Suppressor macrophage (primary cell): ENCODE measurements around the gene WHRN.
A peak's percentile ranks its signal among the peaks of the same experiment; 100 is the strongest.

Source experiments
- DNase-seq, 4 experiments: peaks; one replicate each; pipeline ENCODE4 v3.0.0-alpha.2; 2020 to 2022
- total RNA-seq, 17 experiments: gene quantifications; one replicate each; lab custom pipeline; 2026; ENCODE audit warnings: mixed read lengths in 6 of 17, inconsistent platforms in 3 of 17; lab: John Stamatoyannopoulos, UW

The WHRN gene
- total RNA-seq, result 0.85 to 9.5 (median 2.9) reads per million in 17 experiments

- peak; percentile 86 to 94 (median 92) for DNase-seq
Measured at GRCh38 chr9:114505187-114506081, at the start of gene WHRN. Gene WHRN (minus strand): TSS chr9:114505473. CDS start chr9:114504801, 672 bp downstream.

- no peak for DNase-seq
Measured at GRCh38 chr9:114553202-114553601, 47.9 kb upstream of the WHRN start.

- peak in 2 of 4 experiments; percentile 32 to 41 for DNase-seq
Measured at GRCh38 chr9:114552706-114553105, 47.4 kb upstream of the WHRN start.

- DNase-seq, result peak; percentile 90 to 98 (median 94)
Measured at GRCh38 chr9:114551750-114552685, 46.7 kb upstream of the WHRN start.

GRCh38 chr9:114549697-114550330 lies 44.5 kb upstream of the WHRN start:
- DNase-seq, result peak; percentile 56 to 74 (median 69)

GRCh38 chr9:114546851-114547250 lies 41.6 kb upstream of the WHRN start:
- DNase-seq, result no peak

GRCh38 chr9:114545055-114545454 lies 39.8 kb upstream of the WHRN start:
- no peak for DNase-seq

GRCh38 chr9:114539701-114540380 lies 34.6 kb upstream of the WHRN start:
- no peak for DNase-seq

- peak in 1 of 4 experiments; percentile 19 for DNase-seq
Measured at GRCh38 chr9:114538241-114538640, 33.0 kb upstream of the WHRN start.

GRCh38 chr9:114532561-114533237 lies 27.4 kb upstream of the WHRN start:
- DNase-seq, result no peak

- peak in 2 of 4 experiments; percentile 25 to 38 for DNase-seq
Measured at GRCh38 chr9:114529285-114529684, 24.0 kb upstream of the WHRN start.

- no peak for DNase-seq
Measured at GRCh38 chr9:114526807-114527206, 21.5 kb upstream of the WHRN start.

GRCh38 chr9:114525513-114525912 lies 20.2 kb upstream of the WHRN start:
- no peak for DNase-seq

- no peak for DNase-seq
Measured at GRCh38 chr9:114524247-114524681, 19.0 kb upstream of the WHRN start.

GRCh38 chr9:114522847-114523246 lies 17.6 kb upstream of the WHRN start:
- DNase-seq, result no peak

GRCh38 chr9:114522286-114522685 lies 17.0 kb upstream of the WHRN start:
- no peak for DNase-seq

- no peak for DNase-seq
Measured at GRCh38 chr9:114521846-114522245, 16.6 kb upstream of the WHRN start.

GRCh38 chr9:114518599-114519022 lies 13.3 kb upstream of the WHRN start:
- peak; percentile 48 to 72 (median 64) for DNase-seq

GRCh38 chr9:114518120-114518519 lies 12.8 kb upstream of the WHRN start:
- DNase-seq, result no peak

- DNase-seq, result peak in 1 of 4 experiments; percentile 22
Measured at GRCh38 chr9:114516913-114517312, 11.6 kb upstream of the WHRN start.

GRCh38 chr9:114515528-114515927 lies 10.3 kb upstream of the WHRN start:
- DNase-seq, result no peak
